ENCODE data around the gene ZNF687.

GRCh38 chr1:151273924-151274466 is 8.1 kb upstream of the ZNF687 start:
- TF ChIP-seq CTCF (IDR thresholded peaks at IDR 0.05) = no peak
- no peak for TF ChIP-seq POLR2A (IDR thresholded peaks at IDR 0.05)

Data from Peyer's patch (tissue), 4 donors.